ENCODE data around the gene INTS1.

DNA sequence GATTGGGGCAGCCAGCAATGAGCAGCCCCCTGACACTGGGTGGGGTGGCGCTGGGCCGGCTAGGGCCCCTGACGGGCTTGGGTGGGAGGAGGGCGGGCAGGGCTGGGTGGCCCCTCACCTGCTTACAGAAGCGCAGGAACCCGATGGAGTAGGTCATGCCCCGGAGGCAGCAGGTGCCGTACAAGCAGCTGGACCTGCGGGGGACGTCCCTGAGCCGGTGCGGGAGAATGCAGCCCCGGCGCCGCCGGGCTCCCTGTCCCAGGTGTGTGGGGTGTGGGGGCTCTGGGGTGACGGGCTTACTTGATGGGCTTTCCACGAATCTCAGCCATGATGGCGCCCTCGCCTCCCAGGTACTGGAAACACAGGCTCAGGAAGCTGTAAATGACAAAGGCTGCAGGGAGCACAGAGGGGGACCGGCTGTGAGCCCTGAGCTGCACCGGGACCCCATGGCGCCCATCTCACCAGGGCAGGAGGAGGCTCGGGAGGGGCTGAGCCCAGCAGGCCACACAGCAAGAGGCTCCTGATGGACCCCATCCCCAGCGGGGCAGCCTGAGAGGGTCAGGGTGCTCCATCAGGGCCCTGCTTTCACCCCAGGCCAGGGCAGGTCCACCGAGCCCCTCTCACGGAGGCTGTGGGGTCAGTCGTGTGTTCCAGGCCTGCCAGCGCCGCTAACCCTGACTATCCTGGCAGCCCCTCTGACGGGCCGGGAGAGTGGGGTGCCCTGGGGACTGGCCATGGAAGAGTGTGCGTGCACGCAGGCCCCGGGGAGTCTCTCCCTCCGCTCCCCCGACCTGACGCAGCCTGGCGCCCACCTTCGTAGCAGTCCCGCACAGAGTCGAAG lies 46.0 kb upstream of the INTS1 start:
- no peak for TF ChIP-seq SIN3A (IDR thresholded peaks at IDR 0.05; ENCODE audit: borderline replicate concordance, insufficient read depth, low read length)
- no peak for TF ChIP-seq POLR2AphosphoS5 (IDR thresholded peaks at IDR 0.05; ENCODE audit: low read depth, low read length)

All from PFSK-1 (cell line).